Activated naive CD4-positive, alpha-beta T cell treated with anti-CD3 and anti-CD28 coated beads, Interleukin-2, amount 50 U/mL, for 24 hours (primary cell): ENCODE measurements around the gene SMPD3.

Source experiments
- H3K27ac Mint-ChIP-seq: one replicate; pipeline ENCODE4 v1.8.0; 2021; ENCODE audit warnings: mild to moderate bottlenecking, mixed read lengths
- H3K27me3 Mint-ChIP-seq: one replicate; pipeline ENCODE4 v1.8.0; 2021; ENCODE audit warnings: mixed read lengths
- H3K36me3 Mint-ChIP-seq: one replicate; pipeline ENCODE4 v1.8.0; 2021; ENCODE audit warnings: mixed read lengths
- H3K4me1 Mint-ChIP-seq: one replicate; pipeline ENCODE4 v1.8.0; 2021; ENCODE audit warnings: mixed read lengths
- H3K4me3 Mint-ChIP-seq: one replicate; pipeline ENCODE4 v1.8.0; 2021; ENCODE audit warnings: mild to moderate bottlenecking, mixed read lengths
- H3K9me3 Mint-ChIP-seq: one replicate; pipeline ENCODE4 v1.8.0; 2021; ENCODE audit warnings: mixed read lengths

SMPD3 gene

DNA sequence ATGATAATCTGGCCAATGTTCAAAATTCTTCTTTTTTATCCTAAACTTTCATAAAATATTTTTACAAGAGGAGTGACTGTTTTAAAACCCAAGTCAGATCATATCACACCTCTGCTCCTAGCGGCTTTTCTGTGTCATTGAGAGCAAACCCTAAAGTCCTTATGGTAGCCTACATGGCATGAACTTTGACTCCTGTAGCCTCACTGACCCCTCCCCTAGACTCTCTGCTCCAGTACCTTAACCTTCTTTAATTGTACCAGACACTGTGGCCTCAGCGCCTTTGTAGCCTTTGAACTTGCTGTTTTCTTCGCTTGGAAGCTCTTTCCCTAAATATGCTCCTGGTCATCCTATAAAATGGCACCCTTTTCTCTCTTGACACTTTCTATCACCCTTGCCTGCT, 7.3 kb upstream of the SMPD3 start:
- H3K27ac Mint-ChIP-seq, result no peak overlapping the region
- no peak overlapping the region for H3K4me3 Mint-ChIP-seq
- no peaks in the 10 kb centered on the region for H3K4me1 Mint-ChIP-seq
- no peaks in the 10 kb centered on the region for H3K36me3 Mint-ChIP-seq
- no peaks in the 10 kb centered on the region for H3K9me3 Mint-ChIP-seq
- H3K27me3 Mint-ChIP-seq, result no peaks in the 10 kb centered on the region

DNA sequence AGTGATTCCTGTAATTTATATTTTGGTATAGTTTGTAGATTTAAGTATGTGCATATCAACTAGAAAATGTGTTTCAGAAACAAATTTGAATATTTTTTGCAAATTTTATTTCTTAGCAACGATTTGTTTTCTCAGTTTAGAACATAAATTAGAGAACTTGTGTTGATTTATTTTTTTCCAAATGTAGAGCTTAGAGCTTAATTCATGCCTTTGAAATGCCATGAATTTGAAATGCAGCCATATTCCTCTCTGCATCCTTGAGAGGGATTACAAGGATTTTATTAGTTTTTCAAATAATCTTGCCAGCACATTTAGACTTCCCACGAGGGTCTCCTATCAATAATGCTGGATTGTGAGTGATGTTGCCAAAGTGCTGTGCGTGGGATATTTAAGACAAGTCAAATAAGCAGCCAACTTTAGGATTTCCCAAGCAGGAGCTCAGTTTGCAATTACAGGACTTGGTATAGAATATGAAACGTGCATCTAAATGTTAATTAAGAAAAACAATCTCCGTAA, 6.7 kb upstream of the SMPD3 start:
- H3K36me3 Mint-ChIP-seq, result no peaks in the 10 kb centered on the region
- no peaks in the 10 kb centered on the region for H3K27me3 Mint-ChIP-seq
- H3K9me3 Mint-ChIP-seq, result no peaks in the 10 kb centered on the region
- H3K4me3 Mint-ChIP-seq, result no peak overlapping the region
- no peak overlapping the region for H3K27ac Mint-ChIP-seq
- H3K4me1 Mint-ChIP-seq, result no peaks in the 10 kb centered on the region

DNA sequence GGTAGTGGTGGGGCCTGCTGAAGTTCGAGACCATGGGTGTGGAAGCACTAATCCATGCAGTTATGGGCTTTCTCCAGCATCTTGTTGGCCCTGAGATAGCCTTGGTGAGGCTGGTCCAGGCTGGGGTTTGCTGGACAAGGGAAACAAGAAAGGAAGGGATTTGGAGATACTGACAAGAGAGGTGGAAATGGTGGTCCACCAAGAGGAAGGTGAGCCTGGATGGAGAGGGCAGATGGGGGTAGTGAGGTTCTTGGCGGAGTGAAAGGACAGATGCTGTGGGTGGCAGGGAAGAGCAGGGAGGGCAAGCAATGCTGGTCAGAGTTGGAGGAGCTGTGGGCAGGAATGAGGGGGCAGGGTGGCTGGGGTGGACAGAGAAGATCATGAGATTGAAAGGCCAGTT, 5.5 kb upstream of the SMPD3 start:
- Mint-ChIP-seq H3K36me3 (no peaks in the 10 kb centered on the region), H3K4me1 (peaks cover 4% of the 10 kb centered on the region), H3K9me3 (no peaks in the 10 kb centered on the region), H3K27ac (no peak overlapping the region), H3K4me3 (no peak overlapping the region), H3K27me3 (no peaks in the 10 kb centered on the region)

DNA sequence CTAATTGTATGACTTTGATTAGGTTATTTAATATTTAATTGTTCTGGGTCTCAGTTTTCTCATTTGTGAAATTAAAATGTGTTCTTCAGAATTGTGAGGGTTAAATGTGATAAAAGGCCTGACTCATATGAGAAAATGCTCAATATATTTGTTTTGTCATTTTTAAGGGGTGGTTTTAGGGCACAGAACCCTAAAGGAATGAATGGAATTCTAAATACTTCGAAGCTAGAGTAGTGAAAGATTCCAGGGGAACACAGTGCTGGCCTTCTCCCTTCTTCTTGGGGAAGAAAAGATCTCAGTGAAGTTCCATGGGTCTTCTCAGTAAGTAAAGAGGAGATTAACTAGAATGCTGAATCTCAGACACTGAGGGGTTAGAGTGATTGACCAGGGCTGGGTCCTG, 3.9 kb upstream of the SMPD3 start:
- Mint-ChIP-seq H3K27me3 (no peaks in the 10 kb centered on the region), H3K4me3 (no peak overlapping the region), H3K27ac (no peak overlapping the region), H3K4me1 (peaks cover 8% of the 10 kb centered on the region), H3K36me3 (no peaks in the 10 kb centered on the region), H3K9me3 (no peaks in the 10 kb centered on the region)

DNA sequence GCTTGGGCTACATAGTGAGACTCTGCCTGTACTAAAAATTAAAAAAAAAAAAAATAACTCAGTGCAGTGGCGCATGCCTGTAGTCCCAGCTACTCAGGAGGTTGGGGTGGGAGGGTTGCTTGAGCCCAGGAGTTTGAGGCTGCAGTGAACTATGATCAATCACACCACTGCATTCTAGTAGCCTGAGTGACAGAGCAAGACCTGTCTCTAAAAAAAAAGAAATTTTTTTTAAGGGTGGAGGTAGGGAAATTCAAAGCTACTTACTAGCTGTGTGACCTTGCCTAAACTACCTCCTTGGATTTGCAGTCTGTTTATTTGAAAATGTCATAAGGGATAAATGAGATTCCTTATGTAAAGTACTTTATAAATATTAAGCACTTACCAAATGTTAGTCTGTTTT, 3.4 kb upstream of the SMPD3 start:
- Mint-ChIP-seq H3K27me3 (no peaks in the 10 kb centered on the region), H3K9me3 (no peaks in the 10 kb centered on the region), H3K36me3 (no peaks in the 10 kb centered on the region), H3K4me1 (peaks cover 8% of the 10 kb centered on the region), H3K4me3 (no peak overlapping the region), H3K27ac (no peak overlapping the region)

DNA sequence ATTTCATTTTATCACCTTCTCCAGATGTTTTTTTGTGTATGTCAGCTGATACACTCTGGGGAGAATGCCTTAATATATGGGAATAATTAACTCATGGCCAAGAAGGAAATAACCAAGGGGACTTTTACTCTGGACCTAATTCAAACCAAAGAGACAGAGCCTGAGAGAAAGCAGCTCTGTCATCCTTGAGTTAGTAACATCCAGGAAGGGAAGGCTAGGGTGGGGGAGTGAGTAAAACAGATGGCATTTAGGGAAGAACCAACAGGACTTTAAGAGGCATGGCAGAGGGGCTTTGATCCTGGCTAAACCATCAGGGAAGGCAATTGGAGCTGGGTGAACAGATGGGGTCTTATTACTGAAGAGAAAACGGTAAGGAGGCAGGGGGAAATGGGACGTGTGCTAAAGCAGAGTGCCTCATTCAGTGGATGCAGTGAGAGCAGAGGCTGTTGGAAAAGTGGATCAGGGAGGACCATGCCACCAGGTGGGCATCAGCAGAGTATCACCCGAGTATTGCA, 2.5 kb upstream of the SMPD3 start:
- Mint-ChIP-seq H3K4me1 (peaks cover 13% of the 10 kb centered on the region), H3K9me3 (no peaks in the 10 kb centered on the region), H3K36me3 (no peaks in the 10 kb centered on the region), H3K27me3 (peaks cover 3% of the 10 kb centered on the region), H3K4me3 (no peak overlapping the region), H3K27ac (no peak overlapping the region)

DNA sequence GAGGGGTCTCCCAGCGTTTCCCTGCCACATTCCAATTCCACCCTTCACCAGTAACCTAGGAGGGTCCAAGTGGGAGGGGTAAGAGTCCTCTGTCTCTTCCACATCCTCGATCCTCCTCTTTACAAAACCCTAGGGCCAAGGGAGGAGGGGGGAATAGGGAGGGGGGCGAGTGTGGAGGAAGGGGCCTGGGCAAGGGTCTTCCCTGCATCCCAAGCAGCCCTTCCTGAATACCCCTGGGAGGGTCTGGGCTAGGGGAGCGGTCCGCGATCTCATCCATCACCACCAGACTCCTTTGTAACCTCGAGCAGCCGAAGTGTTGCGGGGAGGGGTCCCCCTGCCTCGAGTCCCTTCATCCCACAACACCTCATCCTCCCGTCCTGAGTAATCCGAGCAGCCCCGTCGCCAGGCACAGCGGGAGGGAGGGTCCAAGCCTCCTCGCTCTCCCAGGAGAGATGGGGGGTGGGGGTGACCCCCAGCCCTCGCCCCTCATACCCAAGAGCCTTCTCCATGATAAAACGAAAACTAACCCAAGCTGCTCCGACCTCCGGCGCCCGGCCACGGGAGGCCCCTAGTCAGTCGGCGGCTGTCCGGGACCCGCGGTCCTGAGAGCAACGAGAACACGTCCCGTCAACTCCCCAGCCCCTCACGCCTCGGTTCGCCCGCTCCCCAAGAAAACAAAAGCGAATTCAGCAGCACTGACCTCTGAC, 502 bp downstream of the SMPD3 start:
- Mint-ChIP-seq H3K36me3 (no peaks in the 10 kb centered on the region), H3K9me3 (no peaks in the 10 kb centered on the region), H3K27ac (no peak overlapping the region), H3K4me3 (peak overlapping the region; percentile 76), H3K4me1 (peaks cover 13% of the 10 kb centered on the region), H3K27me3 (peaks cover 10% of the 10 kb centered on the region)

DNA sequence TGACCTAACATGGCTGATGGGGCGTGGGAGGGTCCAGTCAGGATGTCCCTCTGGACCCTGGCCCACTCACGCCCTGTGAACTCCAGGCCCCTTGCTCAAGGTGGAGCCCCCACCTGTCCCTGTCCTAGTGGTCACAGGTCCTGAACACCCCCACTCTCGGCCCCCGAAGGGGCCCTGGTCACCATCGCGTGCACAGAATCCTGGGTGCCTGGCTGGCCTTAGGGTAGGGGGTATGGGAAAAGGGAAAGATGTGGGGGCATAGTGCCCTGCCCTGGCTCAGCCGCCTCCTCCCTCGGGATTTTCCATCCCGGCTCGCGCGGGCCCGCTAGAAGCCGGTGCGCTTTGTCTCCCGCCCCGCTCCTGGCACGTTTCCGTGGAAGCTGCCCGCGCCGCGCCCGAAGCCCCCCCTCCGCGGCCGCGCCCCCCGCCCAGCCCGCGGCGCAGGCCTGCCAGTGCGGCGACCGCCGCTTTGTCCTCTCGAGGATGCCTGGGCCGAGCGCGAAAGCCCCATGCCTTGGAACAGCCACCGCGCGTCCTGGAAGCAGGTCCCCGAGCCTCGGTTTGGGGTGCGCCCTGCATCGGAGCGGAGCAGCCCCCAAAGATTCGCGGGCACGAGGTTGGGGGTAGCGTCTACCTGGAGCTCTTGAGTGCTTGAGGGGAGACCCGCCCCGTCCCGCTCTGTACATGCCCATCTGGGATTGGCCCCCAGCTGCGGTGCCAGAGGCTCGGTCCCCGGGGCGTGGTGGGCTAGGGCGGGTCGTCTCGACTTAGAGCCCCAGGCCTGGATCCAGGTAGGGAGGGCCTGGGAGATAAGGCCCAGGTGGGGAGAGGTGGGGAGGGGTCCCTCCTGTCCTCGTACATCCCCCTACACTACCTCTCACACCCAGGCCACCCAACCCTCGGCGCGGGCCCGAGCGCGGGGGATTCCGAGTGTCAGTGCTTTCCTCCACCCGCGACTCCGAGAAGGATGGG, 1.3 kb downstream of the SMPD3 start:
- Mint-ChIP-seq H3K27me3 (peaks cover 10% of the 10 kb centered on the region), H3K4me3 (peak overlapping the region; percentile 34), H3K9me3 (no peaks in the 10 kb centered on the region), H3K4me1 (peaks cover 13% of the 10 kb centered on the region), H3K36me3 (no peaks in the 10 kb centered on the region), H3K27ac (no peak overlapping the region)

DNA sequence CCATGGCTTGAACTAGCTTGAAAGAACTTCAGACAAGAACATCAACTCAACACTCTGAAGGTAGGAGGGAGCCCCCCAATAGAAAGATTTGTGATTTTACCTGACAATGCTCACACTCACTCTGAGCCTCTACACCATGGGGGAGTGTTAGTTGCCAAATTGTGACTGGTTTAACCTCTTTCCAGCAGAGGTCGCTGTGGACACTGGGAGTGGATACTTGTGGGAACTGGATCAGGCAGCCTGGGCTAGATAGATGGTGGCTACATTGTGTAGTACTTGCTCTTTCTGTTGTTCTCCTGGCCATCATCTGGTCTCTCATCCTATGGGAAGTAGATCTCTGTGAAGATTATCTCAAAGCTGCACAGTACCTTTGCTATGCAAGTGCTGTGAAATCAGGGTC, 2.9 kb downstream of the SMPD3 start:
- Mint-ChIP-seq H3K36me3 (no peaks in the 10 kb centered on the region), H3K9me3 (no peaks in the 10 kb centered on the region), H3K4me3 (no peak overlapping the region), H3K27me3 (peaks cover 10% of the 10 kb centered on the region), H3K4me1 (peaks cover 13% of the 10 kb centered on the region), H3K27ac (no peak overlapping the region)

DNA sequence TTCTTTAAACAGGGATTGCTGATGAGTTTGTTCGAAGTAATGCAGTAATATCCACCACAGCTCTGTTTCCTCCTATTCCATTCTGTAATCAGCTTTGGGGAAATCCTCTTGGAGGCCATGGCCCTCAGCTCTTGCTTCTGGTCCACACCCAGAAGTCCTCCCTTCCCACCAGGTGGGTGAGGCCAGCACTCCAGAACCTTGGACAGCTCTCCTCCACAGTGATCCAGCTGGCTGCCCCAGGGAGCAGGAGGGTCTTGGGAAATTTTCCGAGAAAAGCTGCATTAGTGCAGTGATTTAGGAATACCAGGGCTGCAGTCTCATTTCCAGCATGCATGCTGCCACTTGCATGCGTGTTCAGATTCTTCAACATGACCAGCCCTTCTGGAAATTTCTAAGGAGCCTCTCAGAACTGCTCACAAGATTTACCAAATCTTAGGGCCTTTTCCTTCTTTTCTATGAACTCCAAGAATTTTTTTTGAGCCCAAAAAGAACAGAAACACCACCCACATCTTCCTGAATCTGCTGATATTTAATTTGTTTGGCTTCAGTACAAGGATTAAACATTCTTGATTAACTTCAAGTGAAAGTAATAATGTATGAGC, 4.2 kb downstream of the SMPD3 start:
- Mint-ChIP-seq H3K27ac (no peak overlapping the region), H3K36me3 (no peaks in the 10 kb centered on the region), H3K9me3 (no peaks in the 10 kb centered on the region), H3K27me3 (peaks cover 10% of the 10 kb centered on the region), H3K4me1 (peaks cover 11% of the 10 kb centered on the region), H3K4me3 (no peak overlapping the region)

DNA sequence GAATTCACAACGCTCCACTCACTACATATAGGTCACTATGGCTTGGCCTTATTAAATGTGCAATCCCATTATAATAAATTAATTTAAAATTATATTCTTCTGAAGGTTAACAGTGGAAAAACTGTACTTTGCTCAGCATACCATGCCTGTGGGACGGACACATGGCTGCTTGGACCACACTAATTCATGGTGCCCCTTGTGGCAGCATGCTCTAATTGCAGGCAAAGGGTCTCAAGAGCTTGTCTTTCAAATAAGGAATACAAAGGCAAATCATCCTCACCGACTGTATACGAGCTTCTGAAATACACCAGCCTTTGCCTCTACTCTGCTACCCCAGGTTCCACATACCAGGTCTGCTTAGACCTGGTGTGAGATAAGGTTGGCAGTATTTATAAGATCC, 11.7 kb downstream of the SMPD3 start:
- Mint-ChIP-seq H3K4me3 (no peak overlapping the region), H3K27ac (peak overlapping the region; percentile 12), H3K36me3 (peaks cover 3% of the 10 kb centered on the region), H3K9me3 (peaks cover 5% of the 10 kb centered on the region), H3K4me1 (peaks cover 14% of the 10 kb centered on the region), H3K27me3 (no peaks in the 10 kb centered on the region)

DNA sequence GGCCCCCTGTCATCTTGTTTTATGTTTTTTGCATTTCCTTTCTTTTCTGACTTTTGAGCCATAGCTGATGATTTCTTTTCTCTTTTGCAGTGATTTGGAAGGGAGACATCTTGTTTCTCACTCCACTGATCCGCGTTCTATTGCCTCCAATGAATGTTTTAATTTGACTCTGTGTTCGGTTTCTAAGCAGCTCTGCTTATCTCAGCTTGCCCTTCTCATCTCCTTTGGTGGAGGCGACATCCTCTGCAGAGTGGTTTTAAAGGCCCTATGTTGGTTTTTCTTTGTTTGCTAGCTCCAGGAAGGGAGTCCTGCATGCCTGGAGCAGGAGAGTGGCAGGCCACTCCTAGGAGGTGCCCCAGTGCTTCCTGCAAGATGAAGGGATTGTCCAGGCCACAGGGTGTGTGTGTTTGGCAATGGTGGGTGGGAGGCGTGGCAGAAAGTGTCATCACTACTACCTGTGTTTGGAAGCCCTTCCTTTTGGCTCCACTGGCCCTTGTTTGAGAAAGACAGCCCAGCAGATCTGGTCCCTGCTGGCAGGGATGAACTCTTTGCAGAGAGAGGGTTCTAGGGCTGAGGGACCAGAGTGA, 13.6 kb downstream of the SMPD3 start:
- H3K36me3 Mint-ChIP-seq, result peaks cover 3% of the 10 kb centered on the region
- H3K9me3 Mint-ChIP-seq, result peaks cover 5% of the 10 kb centered on the region
- no peak overlapping the region for H3K4me3 Mint-ChIP-seq
- no peaks in the 10 kb centered on the region for H3K27me3 Mint-ChIP-seq
- H3K27ac Mint-ChIP-seq, result no peak overlapping the region
- peaks cover 14% of the 10 kb centered on the region for H3K4me1 Mint-ChIP-seq

DNA sequence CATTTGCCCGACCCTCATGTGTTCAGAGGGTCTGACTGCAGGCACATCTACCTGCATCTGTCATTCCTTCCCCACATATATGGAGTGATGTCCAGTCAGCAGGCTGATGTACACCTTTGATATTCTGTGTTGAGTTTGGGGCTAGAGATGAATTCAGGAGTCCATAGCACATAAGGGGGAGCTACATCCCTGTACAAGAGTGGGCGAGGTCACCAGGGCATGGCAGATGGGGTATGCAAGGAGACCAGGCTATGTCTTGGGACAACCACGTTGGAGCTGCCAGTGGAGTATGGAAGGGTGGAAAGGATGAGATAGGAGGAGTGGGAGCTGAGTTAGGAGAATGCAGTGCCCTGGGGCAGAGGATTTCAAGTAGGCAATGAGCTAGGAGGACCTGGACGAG, 15.0 kb downstream of the SMPD3 start:
- Mint-ChIP-seq H3K27ac (no peak overlapping the region), H3K36me3 (peaks cover 3% of the 10 kb centered on the region), H3K27me3 (no peaks in the 10 kb centered on the region), H3K4me3 (no peak overlapping the region), H3K9me3 (peaks cover 5% of the 10 kb centered on the region), H3K4me1 (peaks cover 14% of the 10 kb centered on the region)

DNA sequence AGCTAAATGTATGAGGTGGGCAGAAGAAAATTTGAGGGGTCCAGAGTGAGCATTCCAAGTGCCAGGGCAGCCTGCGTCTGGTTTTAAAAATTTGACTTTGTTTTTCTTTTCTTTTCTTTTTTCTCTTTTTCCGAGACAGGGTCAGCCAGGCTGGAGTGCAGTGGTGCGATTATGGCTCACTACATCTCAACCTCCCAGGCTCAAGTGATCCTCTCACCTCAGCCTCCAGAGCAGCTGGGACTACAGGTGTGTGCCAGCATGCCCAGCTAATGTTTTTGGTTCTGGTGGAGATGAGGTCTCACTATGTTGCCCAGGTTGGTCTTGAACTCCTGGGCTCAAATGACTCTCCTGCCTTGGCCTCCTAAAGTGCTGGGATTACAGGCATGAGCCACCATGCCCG, 15.6 kb downstream of the SMPD3 start:
- Mint-ChIP-seq H3K27ac (no peak overlapping the region), H3K4me1 (peaks cover 14% of the 10 kb centered on the region), H3K4me3 (no peak overlapping the region), H3K9me3 (peaks cover 5% of the 10 kb centered on the region), H3K27me3 (no peaks in the 10 kb centered on the region), H3K36me3 (peaks cover 3% of the 10 kb centered on the region)

DNA sequence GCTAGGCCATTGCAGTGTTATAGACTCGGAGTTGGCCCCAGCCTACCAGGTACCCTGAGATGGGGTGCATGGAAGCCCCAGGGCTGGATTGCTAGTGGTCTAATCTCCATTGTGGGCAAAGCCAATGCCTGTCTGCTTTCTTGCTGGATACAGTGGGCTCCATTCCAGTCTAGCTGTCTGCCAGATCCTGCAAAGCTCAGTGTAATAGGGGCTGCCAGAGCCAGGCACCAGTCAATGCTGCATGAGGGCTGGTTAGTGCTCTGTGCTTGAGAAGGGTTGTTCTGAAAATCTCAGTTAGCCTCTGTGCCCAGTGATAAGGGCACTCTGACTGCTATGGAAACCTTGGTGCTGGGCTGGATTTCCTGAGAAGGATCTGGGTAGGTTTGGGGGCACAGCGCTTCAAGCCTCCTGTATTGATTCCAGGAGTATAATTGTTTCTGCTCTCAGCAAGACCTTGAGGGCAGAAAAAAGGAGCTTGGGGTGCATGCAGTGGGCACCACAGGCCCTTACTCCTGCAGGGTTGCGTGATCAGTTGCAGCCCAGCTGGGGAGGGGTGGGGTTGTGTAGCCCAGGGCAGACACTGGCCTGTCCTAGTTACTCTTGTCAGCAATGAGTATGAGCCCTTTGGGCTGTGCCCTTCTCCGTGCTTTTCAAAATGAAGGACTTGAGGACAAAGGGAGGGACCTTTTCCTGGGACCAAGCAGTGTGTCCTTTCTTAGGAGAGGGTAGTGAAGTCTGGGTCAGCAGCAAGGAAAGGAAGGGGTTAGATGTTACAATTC, 19.0 kb downstream of the SMPD3 start:
- no peaks in the 10 kb centered on the region for H3K27me3 Mint-ChIP-seq
- no peak overlapping the region for H3K27ac Mint-ChIP-seq
- H3K4me3 Mint-ChIP-seq, result no peak overlapping the region
- no peaks in the 10 kb centered on the region for H3K9me3 Mint-ChIP-seq
- H3K4me1 Mint-ChIP-seq, result peaks cover 23% of the 10 kb centered on the region
- no peaks in the 10 kb centered on the region for H3K36me3 Mint-ChIP-seq
